Epithelial cell of umbilical artery (primary cell): Measurements from ENCODE around the gene VPS26C. TPM values are rescaled to one million over a fixed set of nuclear protein-coding genes. Genes with fewer than 3 reads are reported as not detected.

Experiments used
- total RNA-seq: library from RNA; depleted of rRNA; stranded (reverse); fragments of >200 nt; gene quantifications from 2 replicates; pipeline ENCODE4 v1.2.3, GENCODE V29; 2014

VPS26C gene
- 52.3 and 69.1 TPM in 2 replicates for total RNA-seq

DNA sequence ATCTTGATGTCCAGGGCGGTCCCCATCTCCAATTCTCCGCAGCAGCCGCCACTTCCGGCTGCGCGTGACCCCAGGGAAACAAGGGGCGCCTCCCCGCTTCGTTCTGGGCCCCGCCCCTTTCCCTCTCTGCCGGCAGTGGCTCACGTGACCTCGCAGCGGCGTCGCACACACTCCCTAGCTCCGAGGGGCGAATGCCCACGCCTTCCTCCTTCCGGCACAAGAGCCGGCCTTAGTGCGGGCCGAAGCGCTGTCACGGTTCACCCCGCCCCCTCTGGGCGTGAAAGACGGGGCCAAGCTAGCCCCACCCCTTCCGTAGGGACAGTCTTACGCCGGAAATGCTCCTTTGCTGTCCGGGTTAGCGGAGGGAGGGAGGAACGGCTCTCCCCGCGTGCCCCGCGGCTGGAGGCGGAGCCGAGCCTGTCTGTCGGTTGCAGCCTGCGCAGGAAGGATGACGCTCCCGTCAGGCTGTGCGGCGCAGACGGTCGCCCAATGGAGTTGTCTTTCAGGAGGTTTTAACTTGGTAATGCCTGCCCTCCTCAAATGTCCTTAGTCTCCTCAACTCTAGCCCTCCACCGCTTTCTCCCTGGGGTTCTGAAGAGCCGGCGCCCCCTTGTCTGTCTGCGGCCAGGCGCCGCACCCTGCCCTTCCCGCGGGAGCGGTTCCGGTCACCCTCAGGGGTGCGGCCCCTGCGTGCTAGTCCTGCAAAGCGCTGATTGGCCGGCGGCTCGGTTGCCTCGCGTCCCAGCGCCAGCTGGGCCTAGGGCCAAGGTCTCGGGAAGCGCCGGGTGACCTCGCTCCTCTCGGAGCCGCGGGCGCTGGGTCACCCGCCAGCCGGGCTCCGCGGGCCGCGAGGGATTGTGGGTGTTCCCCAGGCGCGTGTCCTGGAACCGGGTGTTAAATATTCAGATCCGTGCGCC lies at the start of gene VPS26C:
Gene VPS26C, minus strand, starts transcription at position 66 of the 917 bp plus-strand sequence. Its CDS starts 40 bp downstream, at position 26.

Other genes with a start within 250 kb of the VPS26C start
- gene PIGP, start 194.3 kb downstream of the VPS26C start, total RNA-seq = 2.9 and 4.7 TPM in 2 replicates
- 129 and 171 TPM in 2 replicates for gene TTC3, start 194.1 kb downstream of the VPS26C start, total RNA-seq
- 40.0 and 57.0 TPM in 2 replicates for gene DYRK1A, start 99.4 kb upstream of the VPS26C start, total RNA-seq